Activated CD4-positive, alpha-beta memory T cell treated with anti-CD3 and anti-CD28 coated beads for 36 hours (primary cell): ENCODE results near the gene ARHGAP26. TPM values are rescaled to one million over a fixed set of nuclear protein-coding genes. Genes with fewer than 3 reads are reported as not detected.

Experiments
- CTCF ChIA-PET: fragments of 350-600 bp; sonication (Branson Sonifier 250); formaldehyde crosslinking; loops from one replicate; lab custom pipeline; 2021; ENCODE audit warnings: antibody characterized with exemption, inconsistent platforms; lab: Charles Lee
- POLR2A ChIA-PET: fragments of 350-600 bp; sonication (Branson Sonifier 250); formaldehyde crosslinking; loops from one replicate; lab custom pipeline; 2021; ENCODE audit warnings: antibody characterized with exemption; lab: Charles Lee
- DNase-seq: peaks from one replicate; pipeline ENCODE4 v3.0.0-alpha.2; 2020
- H3K27ac Mint-ChIP-seq: one replicate; pipeline ENCODE4 v1.8.0; 2021; ENCODE audit warnings: mixed read lengths
- H3K27me3 Mint-ChIP-seq: one replicate; pipeline ENCODE4 v1.8.0; 2021; ENCODE audit warnings: mixed read lengths
- H3K36me3 Mint-ChIP-seq: one replicate; pipeline ENCODE4 v1.8.0; 2021; ENCODE audit warnings: mixed read lengths
- H3K4me1 Mint-ChIP-seq: one replicate; pipeline ENCODE4 v1.8.0; 2021; ENCODE audit warnings: low read depth, mixed read lengths
- H3K4me3 Mint-ChIP-seq: one replicate; pipeline ENCODE4 v1.8.0; 2021; ENCODE audit warnings: mild to moderate bottlenecking, mixed read lengths
- H3K9me3 Mint-ChIP-seq: one replicate; pipeline ENCODE4 v1.8.0; 2021; ENCODE audit warnings: mixed read lengths
- intact Hi-C: fragments of 100-400 bp; cut with micrococcal nuclease; formaldehyde crosslinking; loops from one replicate; pipeline ENCODE4 v1.15.1; 2023
- total RNA-seq, 2 experiments: library from RNA; stranded (reverse); gene quantifications; one replicate each; pipeline ENCODE4 v1.2.3, GENCODE V29; 2021

The ARHGAP26 gene
- total RNA-seq, 2 experiments from 2014 or later: 16.4 to 16.9 TPM

DNA sequence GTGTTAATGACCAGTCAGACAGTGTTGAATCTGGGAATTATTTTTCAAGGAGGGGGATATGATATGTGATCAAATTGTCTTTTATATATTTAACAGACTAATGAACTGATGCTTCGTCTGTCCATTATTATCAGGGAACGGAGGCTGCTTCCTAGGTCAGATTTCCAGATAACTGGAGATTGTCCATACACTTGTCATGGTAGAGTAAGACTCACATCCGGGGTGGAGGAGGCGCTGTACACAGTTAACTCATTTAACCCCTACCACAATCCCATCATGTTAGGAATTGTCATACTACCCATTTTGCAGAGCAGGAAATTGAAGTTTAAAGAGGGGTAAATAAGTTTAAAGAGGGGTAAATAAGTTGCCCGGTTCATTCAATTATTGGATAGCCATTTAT lies 55.9 kb downstream of the ARHGAP26 start:
- Mint-ChIP-seq H3K4me1 (peaks cover 73% of the 10 kb centered on the region), H3K36me3 (no peaks in the 10 kb centered on the region), H3K9me3 (no peaks in the 10 kb centered on the region), H3K4me3 (no peak overlapping the region), H3K27ac (no peak overlapping the region), H3K27me3 (no peaks in the 10 kb centered on the region)
- intact Hi-C loops: loop anchor here (1.0 to 10.0 kb wide), 5 partner anchors 25 to 359 kb away; no protein-coding TSS in a partner anchor
- POLR2A ChIA-PET: interaction anchor here (1.4 to 1.9 kb wide), 3 partner anchors 8 to 55 kb away, joined by 8 to 20 read pairs (median 9); partner anchors contain the start of gene ARHGAP26
- CTCF ChIA-PET: interaction anchor here (2.4 kb wide), 1 partner anchor 78 kb away, joined by 8 read pairs; no protein-coding TSS in a partner anchor
- DNase-seq: no peak

DNA sequence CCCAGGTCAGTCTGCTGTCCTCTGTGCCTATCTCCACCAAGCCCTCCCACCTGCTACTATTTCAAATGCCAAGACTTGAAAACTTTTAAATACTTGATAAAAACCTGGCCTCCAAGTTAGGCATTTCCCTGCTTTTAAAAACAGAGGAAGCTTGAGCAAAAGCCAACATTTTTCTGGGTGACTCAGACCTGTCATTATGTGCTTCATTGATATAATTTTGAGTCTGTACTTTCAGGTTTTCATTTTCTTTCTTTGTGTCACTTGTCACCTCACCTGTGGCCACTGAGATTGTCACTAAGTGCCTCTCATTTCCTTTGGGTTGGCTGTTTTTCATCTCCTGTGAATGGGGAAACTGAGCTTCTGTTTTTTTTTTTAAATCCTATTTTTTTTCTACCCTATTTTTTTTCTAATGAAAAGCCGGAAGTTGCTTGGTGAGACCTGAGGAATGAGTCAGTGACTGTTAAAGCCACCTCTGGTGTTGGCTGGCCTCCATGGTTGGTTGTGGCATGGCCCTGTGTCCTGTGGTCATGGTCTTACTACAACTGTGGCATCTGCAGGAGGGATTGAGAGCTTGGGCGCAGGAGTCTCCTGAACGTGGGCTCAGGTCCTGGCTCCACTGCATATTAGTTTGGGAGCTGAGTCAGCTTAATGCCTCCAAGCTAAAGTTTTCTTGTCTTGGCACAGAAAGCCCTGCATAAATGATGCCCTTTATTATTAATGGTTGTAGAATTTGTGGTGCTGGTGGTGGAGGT lies 56.7 kb downstream of the ARHGAP26 start:
- H3K27ac Mint-ChIP-seq: peak overlapping the region; percentile 55
- peaks cover 66% of the 10 kb centered on the region for H3K4me1 Mint-ChIP-seq
- no peaks in the 10 kb centered on the region for H3K9me3 Mint-ChIP-seq
- peak; percentile 73 for DNase-seq
- no peaks in the 10 kb centered on the region for H3K36me3 Mint-ChIP-seq
- ChIA-PET CTCF (interaction anchor here (0.6 to 2.4 kb wide), 8 partner anchors 8 to 114 kb away, joined by 3 to 8 read pairs (median 4); partner anchors contain the start of gene ARHGAP26), POLR2A (interaction anchor here (1.0 to 1.9 kb wide), 5 partner anchors 9 to 56 kb away, joined by 3 to 20 read pairs (median 8); partner anchors contain the start of gene ARHGAP26)
- no peaks in the 10 kb centered on the region for H3K27me3 Mint-ChIP-seq
- intact Hi-C loops: loop anchor here (1.0 to 10.0 kb wide), 5 partner anchors 26 to 358 kb away; no protein-coding TSS in a partner anchor
- H3K4me3 Mint-ChIP-seq: no peak overlapping the region

GRCh38 chr5:142827934-142828576 lies 57.9 kb downstream of the ARHGAP26 start:
- peaks cover 60% of the 10 kb centered on the region for H3K4me1 Mint-ChIP-seq

DNA sequence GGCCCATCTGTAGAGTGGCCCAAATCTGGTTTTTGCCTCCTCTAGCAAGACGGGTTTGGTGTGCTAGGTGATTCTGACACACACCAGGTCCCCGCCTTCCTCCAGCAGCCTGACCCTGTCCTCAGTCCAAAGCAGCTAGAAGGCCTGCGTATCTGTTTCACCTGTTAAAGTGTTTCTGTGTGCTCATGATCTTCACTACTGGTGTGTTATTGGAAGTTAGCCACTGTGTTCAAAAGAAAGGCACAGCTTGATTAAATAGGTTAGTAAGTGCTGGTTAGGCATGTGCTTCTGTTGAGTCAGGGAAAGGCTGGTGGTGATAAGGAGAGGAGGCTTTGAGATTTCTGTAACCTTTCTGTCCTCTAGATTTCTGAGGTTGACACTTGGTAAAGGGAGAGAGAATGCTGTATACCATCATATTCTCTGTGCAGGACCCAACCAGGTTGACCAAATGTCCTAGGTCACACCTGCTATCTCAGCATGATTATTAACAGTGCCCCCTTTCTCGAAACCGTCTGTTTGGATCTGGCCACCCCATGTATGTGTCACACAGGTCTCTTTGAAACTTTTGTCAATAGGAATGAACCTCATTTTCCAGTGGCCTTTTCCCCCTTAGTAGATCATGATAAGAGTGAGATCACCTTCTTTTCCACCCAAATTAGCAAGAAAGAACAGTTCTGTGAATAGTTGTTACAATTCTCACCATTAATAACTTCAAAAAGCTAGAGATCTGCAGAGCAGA lies 58.8 kb downstream of the ARHGAP26 start:
- no peak for DNase-seq
- Mint-ChIP-seq H3K4me1 (peaks cover 50% of the 10 kb centered on the region), H3K9me3 (no peaks in the 10 kb centered on the region), H3K27me3 (no peaks in the 10 kb centered on the region), H3K4me3 (no peak overlapping the region), H3K36me3 (no peaks in the 10 kb centered on the region), H3K27ac (no peak overlapping the region)
- intact Hi-C loops: loop anchor here (10.0 kb wide), 2 partner anchors 214 to 356 kb away; no protein-coding TSS in a partner anchor
- CTCF ChIA-PET: no interaction called here
- POLR2A ChIA-PET: interaction anchor here (1.8 kb wide), 1 partner anchor 46 kb away, joined by 6 read pairs; no protein-coding TSS in a partner anchor

More at GRCh38 chr5:142827934-142828576, 57.9 kb downstream of the ARHGAP26 start:
- Mint-ChIP-seq H3K27me3 (no peaks in the 10 kb centered on the region), H3K27ac (no peak overlapping the region), H3K36me3 (no peaks in the 10 kb centered on the region), H3K4me3 (no peak overlapping the region), H3K9me3 (no peaks in the 10 kb centered on the region)
- ChIA-PET POLR2A (interaction anchor here (1.5 to 1.9 kb wide), 3 partner anchors 27 to 57 kb away, joined by 8 to 20 read pairs (median 8); partner anchors contain the start of gene ARHGAP26), CTCF (interaction anchor here (1.0 to 2.4 kb wide), 5 partner anchors 52 to 115 kb away, joined by 3 to 8 read pairs (median 6); partner anchors contain the start of gene ARHGAP26)
- DNase-seq: no peak
- intact Hi-C loops: loop anchor here (2.0 to 10.0 kb wide), 3 partner anchors 55 to 357 kb away; no protein-coding TSS in a partner anchor

- POLR2A ChIA-PET: interaction anchor here (1.8 kb wide), 1 partner anchor 46 kb away, joined by 6 read pairs; no protein-coding TSS in a partner anchor
- Mint-ChIP-seq H3K27ac (no peak overlapping the region), H3K9me3 (no peaks in the 10 kb centered on the region), H3K4me1 (peaks cover 46% of the 10 kb centered on the region), H3K27me3 (no peaks in the 10 kb centered on the region), H3K4me3 (no peak overlapping the region), H3K36me3 (no peaks in the 10 kb centered on the region)
- no peak for DNase-seq
- CTCF ChIA-PET: no interaction called here
- intact Hi-C loops: loop anchor here (10.0 kb wide), 2 partner anchors 215 to 355 kb away; no protein-coding TSS in a partner anchor
Measured at GRCh38 chr5:142829801-142830220, 59.6 kb downstream of the ARHGAP26 start.

- POLR2A ChIA-PET: interaction anchor here (0.6 to 1.8 kb wide), 2 partner anchors 47 to 1016 kb away, joined by 3 to 6 read pairs; no protein-coding TSS in a partner anchor
- Mint-ChIP-seq H3K9me3 (no peaks in the 10 kb centered on the region), H3K4me3 (no peak overlapping the region), H3K27ac (no peak overlapping the region), H3K36me3 (no peaks in the 10 kb centered on the region), H3K4me1 (peaks cover 43% of the 10 kb centered on the region), H3K27me3 (no peaks in the 10 kb centered on the region)
- CTCF ChIA-PET: no interaction called here
- no peak for DNase-seq
- intact Hi-C loops: no loop called here
Measured at GRCh38 chr5:142830241-142831008, 60.2 kb downstream of the ARHGAP26 start.

DNA sequence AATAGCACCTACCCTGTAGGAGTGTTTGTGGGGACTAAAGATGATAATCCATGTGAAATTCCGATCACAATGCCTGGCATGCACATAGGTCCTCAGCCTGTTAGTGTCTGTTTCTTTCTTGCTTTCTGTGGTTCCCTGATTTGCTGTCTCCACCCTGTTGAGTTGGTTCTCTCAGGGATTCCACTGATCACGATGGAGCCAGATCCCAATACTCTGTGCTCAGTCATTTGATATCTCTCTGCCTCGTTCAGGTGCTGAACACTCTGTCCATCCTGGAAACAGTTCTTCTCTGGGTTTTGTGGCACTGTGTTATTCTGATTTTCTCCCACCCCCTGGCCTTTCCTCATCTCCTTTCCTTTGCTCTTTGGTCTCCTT lies 60.8 kb downstream of the ARHGAP26 start:
- DNase-seq: no peak
- no peaks in the 10 kb centered on the region for H3K36me3 Mint-ChIP-seq
- CTCF ChIA-PET: no interaction called here
- no peak overlapping the region for H3K27ac Mint-ChIP-seq
- POLR2A ChIA-PET: interaction anchor here (0.6 to 1.8 kb wide), 2 partner anchors 48 to 1015 kb away, joined by 3 to 6 read pairs; no protein-coding TSS in a partner anchor
- no peak overlapping the region for H3K4me3 Mint-ChIP-seq
- intact Hi-C loops: no loop called here
- H3K9me3 Mint-ChIP-seq: no peaks in the 10 kb centered on the region
- no peaks in the 10 kb centered on the region for H3K27me3 Mint-ChIP-seq
- peaks cover 39% of the 10 kb centered on the region for H3K4me1 Mint-ChIP-seq

DNA sequence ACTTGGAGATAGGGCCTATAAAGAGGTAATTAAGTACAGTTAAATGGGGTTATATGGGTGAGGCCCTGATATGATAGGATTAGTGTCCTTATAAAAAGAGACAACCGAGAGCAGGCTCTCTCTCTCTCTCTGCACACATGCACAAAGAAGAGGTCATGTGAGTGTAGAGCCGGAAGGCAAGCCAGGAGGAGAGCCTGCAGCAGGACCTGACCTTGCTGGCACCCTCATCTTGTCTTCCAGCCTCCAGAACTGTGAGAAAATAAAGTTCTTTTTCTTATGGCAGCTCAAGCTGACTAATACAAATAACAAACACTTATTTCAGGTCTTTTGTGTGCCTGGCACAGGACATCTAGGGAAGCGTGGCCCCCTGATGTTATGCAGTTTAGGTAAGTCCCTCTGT lies 62.1 kb downstream of the ARHGAP26 start:
- Mint-ChIP-seq H3K27ac (no peak overlapping the region), H3K4me3 (no peak overlapping the region), H3K36me3 (no peaks in the 10 kb centered on the region), H3K27me3 (no peaks in the 10 kb centered on the region), H3K9me3 (no peaks in the 10 kb centered on the region), H3K4me1 (peaks cover 26% of the 10 kb centered on the region)
- CTCF ChIA-PET: no interaction called here
- POLR2A ChIA-PET: no interaction called here
- intact Hi-C loops: no loop called here
- no peak for DNase-seq

GRCh38 chr5:142833517-142834449 lies 63.6 kb downstream of the ARHGAP26 start:
- DNase-seq: no peak
- H3K9me3 Mint-ChIP-seq: no peaks in the 10 kb centered on the region
- ChIA-PET POLR2A (no interaction called here), CTCF (interaction anchor here (0.7 to 2.0 kb wide), 3 partner anchors 55 to 121 kb away, joined by 3 to 6 read pairs (median 5); no protein-coding TSS in a partner anchor)
- no peak overlapping the region for H3K4me3 Mint-ChIP-seq
- H3K27ac Mint-ChIP-seq: no peak overlapping the region
- no peaks in the 10 kb centered on the region for H3K36me3 Mint-ChIP-seq
- no peaks in the 10 kb centered on the region for H3K27me3 Mint-ChIP-seq
- intact Hi-C loops: no loop called here
- H3K4me1 Mint-ChIP-seq: peaks cover 12% of the 10 kb centered on the region

DNA sequence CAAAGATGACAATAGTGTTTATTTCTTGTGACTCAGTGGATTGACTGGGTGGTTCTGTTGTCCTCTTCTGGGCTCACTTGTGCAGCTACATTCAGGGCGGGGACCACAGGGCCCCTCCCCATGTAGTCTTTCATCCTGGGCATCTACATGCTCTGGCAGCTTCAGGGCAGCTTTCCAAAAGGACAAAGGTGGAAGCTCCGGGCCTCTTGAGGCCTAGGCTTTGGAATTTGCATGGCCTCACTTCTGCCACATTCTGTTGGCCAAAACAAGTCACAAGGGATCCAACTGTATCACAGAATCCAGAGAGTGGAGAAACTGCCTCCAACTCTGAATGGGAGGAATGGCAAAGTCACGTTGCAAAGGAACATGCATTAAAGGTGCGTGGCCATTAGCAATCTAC lies 64.3 kb downstream of the ARHGAP26 start:
- Mint-ChIP-seq H3K4me1 (peaks cover 5% of the 10 kb centered on the region), H3K27ac (no peak overlapping the region), H3K9me3 (no peaks in the 10 kb centered on the region), H3K4me3 (no peak overlapping the region), H3K36me3 (no peaks in the 10 kb centered on the region), H3K27me3 (no peaks in the 10 kb centered on the region)
- intact Hi-C loops: no loop called here
- ChIA-PET CTCF (interaction anchor here (0.7 to 2.0 kb wide), 3 partner anchors 54 to 121 kb away, joined by 3 to 6 read pairs (median 5); no protein-coding TSS in a partner anchor), POLR2A (no interaction called here)
- DNase-seq: no peak
